ENCODE measurements around the gene PIK3CA. TPM values are rescaled to one million over a fixed set of nuclear protein-coding genes. Genes with fewer than 3 reads are reported as not detected.

Gene PIK3CA
- total RNA-seq, result 10 to 100 TPM in 1 of 2 donors, 1 to 10 TPM in 1; 6.3 to 11.7 TPM

GRCh38 chr3:179147873-179148615, at the start of gene PIK3CA:
TSS of gene PIK3CA (plus strand) at chr3:179148357. CDS start at chr3:179198826, 50,469 bp downstream.
- peak; percentile 94 to 98 (median 96) for DNase-seq
- ATAC-seq, result peak; percentile 94
- Histone ChIP-seq H3K36me3 (replicated peaks in 1 of 2; ENCODE audit: insufficient read depth in 1 of 2, low read depth in 2 of 2) (no peaks in the 10 kb centered on the region), H3K4me1 (peaks cover 23% of the 10 kb centered on the region), H3K27ac (peak within 1 kb of the TSS; percentile 92 to 99 (median 96)), H3K9me3 (no peaks in the 10 kb centered on the region), H3K4me3 (peak within 1 kb of the TSS; percentile 53 to 100), H3K27me3 (no peaks in the 10 kb centered on the region)
- 0 to 1% methylated on average over 46 to 66 of the region's 67 CpGs for WGBS, 2 donors
- TF ChIP-seq POLR2A (IDR thresholded peaks at IDR 0.05) (peak; percentile 49 to 87 (median 87)), CTCF (IDR thresholded peaks at IDR 0.05) (no peak)
- intact Hi-C loops (cut with DNase I), result no loop called here

GRCh38 chr3:179098388-179099077, 49.6 kb upstream of the PIK3CA start:
- H3K27me3 ChIP-seq, result no peaks in the 10 kb centered on the region
- TF ChIP-seq POLR2A (IDR thresholded peaks at IDR 0.05), result no peak
- TF ChIP-seq CTCF (IDR thresholded peaks at IDR 0.05), result no peak
- no peak overlapping the region for H3K4me3 ChIP-seq
- H3K9me3 ChIP-seq, result no peaks in the 10 kb centered on the region
- intact Hi-C loops (cut with DNase I), result no loop called here
- ATAC-seq (no peak), DNase-seq (no peak)
- no peaks in the 10 kb centered on the region for H3K36me3 ChIP-seq (replicated peaks in 1 of 2; ENCODE audit: insufficient read depth in 1 of 2, low read depth in 2 of 2)
- WGBS, 2 donors, result 74 to 82% methylated on average over 7 of the region's 7 CpGs
- H3K27ac ChIP-seq, result no peak overlapping the region
- no peaks in the 10 kb centered on the region for H3K4me1 ChIP-seq

GRCh38 chr3:179100652-179101051, 47.5 kb upstream of the PIK3CA start:
- ATAC-seq, result no peak
- no peak overlapping the region for H3K4me3 ChIP-seq
- intact Hi-C loops (cut with DNase I), result loop anchor here (10.0 kb wide), 1 partner anchor 204 kb away; no protein-coding TSS in a partner anchor

GRCh38 chr3:179105881-179106280, 42.3 kb upstream of the PIK3CA start:
- H3K27me3 ChIP-seq, result no peaks in the 10 kb centered on the region
- ATAC-seq (no peak), DNase-seq (no peak)
- no peaks in the 10 kb centered on the region for H3K4me1 ChIP-seq
- no peaks in the 10 kb centered on the region for H3K36me3 ChIP-seq (replicated peaks in 1 of 2; ENCODE audit: insufficient read depth in 1 of 2, low read depth in 2 of 2)
- H3K27ac ChIP-seq, result no peak overlapping the region
- H3K9me3 ChIP-seq, result no peaks in the 10 kb centered on the region
- no peak overlapping the region for H3K4me3 ChIP-seq
- WGBS, 2 donors, result 0 to 5% methylated on average over 1 of the region's 1 CpG
- intact Hi-C loops (cut with DNase I), result loop anchor here (10.0 kb wide), 1 partner anchor 199 kb away; no protein-coding TSS in a partner anchor
- TF ChIP-seq POLR2A (IDR thresholded peaks at IDR 0.05) (no peak), CTCF (IDR thresholded peaks at IDR 0.05) (no peak)

More at GRCh38 chr3:179100652-179101051, 47.5 kb upstream of the PIK3CA start:
- H3K36me3 ChIP-seq (replicated peaks in 1 of 2; ENCODE audit: insufficient read depth in 1 of 2, low read depth in 2 of 2), result no peaks in the 10 kb centered on the region
- TF ChIP-seq CTCF (IDR thresholded peaks at IDR 0.05) (no peak), POLR2A (IDR thresholded peaks at IDR 0.05) (no peak)
- no peaks in the 10 kb centered on the region for H3K27me3 ChIP-seq
- no peaks in the 10 kb centered on the region for H3K4me1 ChIP-seq
- no peak overlapping the region for H3K27ac ChIP-seq
- H3K9me3 ChIP-seq, result no peaks in the 10 kb centered on the region
- DNase-seq, result no peak
